HCT116 (cell line): ENCODE measurements around the gene GALNT17. TPM values are rescaled to one million over a fixed set of nuclear protein-coding genes. Genes with fewer than 3 reads are reported as not detected.

Experiments used
- ATAC-seq: fragments of 200-7000 bp; cut with Tn5 transposase; 2 replicates; pipeline ENCODE4 v1.9.1; 2020; ENCODE audit warnings: mild to moderate bottlenecking, moderate library complexity
- BruUV-seq: library from RNA; stranded (reverse); fragments of 400-500 nt; replicated peaks from 2 replicates; lab custom pipeline; 2021; lab: Mats Ljungman, UMichigan
- CTCF ChIA-PET: fragments of 300-600 bp; sonication (Branson Sonifier 250); formaldehyde crosslinking; loops from one replicate; lab custom pipeline; 2021; ENCODE audit warnings: antibody characterized with exemption; lab: Charles Lee
- POLR2A ChIA-PET: fragments of 300-600, 350-600 bp; sonication (Branson Sonifier 250); formaldehyde crosslinking; loops from one replicate; lab custom pipeline; 2021; ENCODE audit warnings: antibody characterized with exemption; lab: Charles Lee
- RAD21 ChIA-PET, 2 experiments: fragments of 300-600 bp; sonication (Branson Sonifier 250); formaldehyde crosslinking; loops; one replicate each; lab custom pipeline; 2023; ENCODE audit warnings: low total read pairs in 2 of 2; ENCODE audit not compliant: uncharacterized antibody in 2 of 2, unreplicated experiment in 2 of 2, low non-redundant PET in 1 of 2; lab: Charles Lee
- DNase-seq: peaks from one replicate; pipeline ENCODE4 v3.0.0-alpha.2; 2010; ENCODE audit warnings: low read depth, low spot score
- H2AFZ ChIP-seq: fragments of 200-600 bp; shearing (Covaris generic), sonication (generic); 2 replicates; pipeline ENCODE4 v1.6.1; 2017; ENCODE audit warnings: low read depth, mixed run types, mixed read lengths, antibody characterized with exemption, low read length; ENCODE audit not compliant: poor library complexity, severe bottlenecking
- H3K27ac ChIP-seq: 2 replicates; pipeline ENCODE4 v1.5.1; 2012; ENCODE audit warnings: low read depth, low read length
- H3K27me3 ChIP-seq: fragments of 200-600 bp; sonication (generic); 2 replicates; pipeline ENCODE4 v1.6.1; 2016; ENCODE audit warnings: mixed run types, low read length, mixed read lengths; ENCODE audit not compliant: insufficient read depth
- H3K36me3 ChIP-seq, 2 experiments: fragments of 200-500 bp in 1 of 2; fragments of 200-600 bp in 1 of 2; sonication (Bioruptor generic) in 1 of 2; sonication (generic) in 1 of 2; 2 replicates each; pipeline versions ENCODE4 v1.5.1 to v1.6.1; 2014 to 2016; ENCODE audit warnings: low read length in 2 of 2, inconsistent platforms in 1 of 2, mixed read lengths in 1 of 2, mixed run types in 1 of 2; ENCODE audit not compliant: insufficient read depth in 2 of 2, control insufficient read depth in 1 of 2
- H3K4me1 ChIP-seq, 2 experiments: fragments of 200-600 bp in 1 of 2; sonication (generic) in 1 of 2; 2 replicates each; pipeline versions ENCODE4 v1.5.1 to v1.6.1; 2012 to 2017; ENCODE audit warnings: low read length in 2 of 2, inconsistent platforms in 1 of 2, mild to moderate bottlenecking in 1 of 2, mixed read lengths in 1 of 2, mixed run types in 1 of 2, moderate library complexity in 1 of 2; ENCODE audit not compliant: insufficient read depth in 2 of 2, control insufficient read depth in 1 of 2
- H3K4me2 ChIP-seq: fragments of 200-600 bp; sonication (generic); 2 replicates; pipeline ENCODE4 v1.6.1; 2017; ENCODE audit warnings: mixed run types, low read length, mixed read lengths
- H3K4me3 ChIP-seq, 2 experiments: fragments of 200-600 bp in 1 of 2; sonication (generic) in 1 of 2; replicated peaks in 1 of 2; 2 replicates each; pipeline ENCODE4 v1.5.1; 2011 to 2016; ENCODE audit warnings: low read length in 2 of 2, control low read depth in 1 of 2, low read depth in 1 of 2, mild to moderate bottlenecking in 1 of 2, mixed read lengths in 1 of 2, mixed run types in 1 of 2
- H3K79me2 ChIP-seq: fragments of 200-600 bp; sonication (generic); 2 replicates; pipeline ENCODE4 v1.6.1; 2017; ENCODE audit warnings: mild to moderate bottlenecking, mixed run types, low read length, moderate library complexity, mixed read lengths; ENCODE audit not compliant: insufficient read depth
- H3K9ac ChIP-seq: fragments of 200-600 bp; sonication (generic); 2 replicates; pipeline ENCODE4 v1.6.1; 2016; ENCODE audit warnings: low read length, mixed read lengths
- H3K9me2 ChIP-seq: fragments of 200-600 bp; sonication (generic), shearing (Covaris generic); 2 replicates; pipeline ENCODE4 v1.6.1; 2017; ENCODE audit warnings: mixed run types, mild to moderate bottlenecking, moderate library complexity; ENCODE audit not compliant: insufficient read depth
- H3K9me3 ChIP-seq, 2 experiments: fragments of 200-500 bp in 1 of 2; fragments of 200-600 bp in 1 of 2; sonication (Bioruptor generic) in 1 of 2; sonication (generic) in 1 of 2; 2 replicates each; pipeline ENCODE4 v1.6.1; 2014 to 2017; ENCODE audit warnings: low read length in 2 of 2, mixed read lengths in 2 of 2, inconsistent platforms in 1 of 2, low read depth in 1 of 2, mild to moderate bottlenecking in 1 of 2, mixed run types in 1 of 2, moderate library complexity in 1 of 2; ENCODE audit not compliant: control insufficient read depth in 1 of 2, insufficient read depth in 1 of 2
- H4K20me1 ChIP-seq: fragments of 200-600 bp; sonication (generic), shearing (Covaris generic); 2 replicates; pipeline ENCODE4 v1.6.1; 2017; ENCODE audit warnings: mixed run types, mild to moderate bottlenecking, moderate library complexity; ENCODE audit not compliant: insufficient read depth
- CEBPB ChIP-seq: IDR thresholded peaks from 2 replicates; pipeline ENCODE4 v1.6.1; 2012; ENCODE audit warnings: low read depth
- EGR1 ChIP-seq: IDR thresholded peaks from 2 replicates; pipeline ENCODE4 v1.6.1; 2012; ENCODE audit warnings: low read depth
- ELF1 ChIP-seq: IDR thresholded peaks from 2 replicates; pipeline ENCODE4 v1.6.1; 2012; ENCODE audit warnings: low read depth, borderline replicate concordance
- EZH2 ChIP-seq: fragments of 200-600 bp; sonication (generic); IDR thresholded peaks from 2 replicates; pipeline ENCODE4 v1.6.1; 2017; ENCODE audit warnings: antibody characterized with exemption, mixed run types
- EZH2phosphoT487 ChIP-seq: fragments of 200-600 bp; IDR thresholded peaks from 2 replicates; pipeline ENCODE4 v1.6.1; 2018; ENCODE audit warnings: antibody characterized with exemption, borderline replicate concordance
- FOSL1 ChIP-seq: IDR thresholded peaks from 2 replicates; pipeline ENCODE4 v1.6.1; 2012; ENCODE audit warnings: low read depth
- JUND ChIP-seq: IDR thresholded peaks from 2 replicates; pipeline ENCODE4 v1.6.1; 2012
- POLR2A ChIP-seq: IDR thresholded peaks from 2 replicates; pipeline ENCODE4 v1.7.0; 2011; ENCODE audit warnings: borderline replicate concordance; ENCODE audit not compliant: insufficient read depth, insufficient read length; ENCODE audit errors: extremely low read depth
- POLR2AphosphoS5 ChIP-seq: IDR thresholded peaks from 2 replicates; pipeline ENCODE4 v1.6.1; 2011; ENCODE audit warnings: mild to moderate bottlenecking, low read depth, low read length, moderate library complexity
- RAD21 ChIP-seq: IDR thresholded peaks from 2 replicates; pipeline ENCODE4 v1.6.1; 2012; ENCODE audit warnings: low read depth, mild to moderate bottlenecking
- SP1 ChIP-seq: IDR thresholded peaks from 2 replicates; pipeline ENCODE4 v1.6.1; 2012; ENCODE audit warnings: low read depth
- SRF ChIP-seq: IDR thresholded peaks from 2 replicates; pipeline ENCODE4 v1.6.1; 2012; ENCODE audit warnings: low read depth
- YY1 ChIP-seq: IDR thresholded peaks from 2 replicates; pipeline ENCODE4 v1.6.1; 2011; ENCODE audit warnings: low read length, low read depth, moderate library complexity, mild to moderate bottlenecking; ENCODE audit not compliant: insufficient replicate concordance; ENCODE audit errors: extremely low read depth
- ZFX ChIP-seq: fragments of 450-650 bp; IDR thresholded peaks from 2 replicates; pipeline ENCODE4 v1.6.1; 2017
- ZNF274 ChIP-seq: fragments of 200-500 bp; sonication (Bioruptor generic); IDR thresholded peaks from 2 replicates; pipeline ENCODE4 v1.6.1; 2014; ENCODE audit warnings: mild to moderate bottlenecking, low read depth, low read length, inconsistent platforms
- intact Hi-C: fragments of 100-400 bp; cut with micrococcal nuclease; formaldehyde crosslinking; loops from 2 replicates; pipeline ENCODE4 v1.10.0; 2022
- total RNA-seq: library from RNA; stranded (reverse); gene quantifications from one replicate; pipeline ENCODE4 v1.2.1, GENCODE V29; 2021; ENCODE audit not compliant: unreplicated experiment
- TF ChIP-seq, protein P1 (sequence below), 3 experiments: fragments of 200-600 bp in 1 of 3; sonication (generic) in 1 of 3; IDR thresholded peaks in 2 of 3; conservative IDR thresholded peaks in 1 of 3; 2 replicates each; pipeline ENCODE4 v1.5.1; 2012 to 2017; ENCODE audit warnings: low read depth in 2 of 3, low read length in 2 of 3, antibody characterized with exemption in 1 of 3, borderline replicate concordance in 1 of 3, control low read depth in 1 of 3, mild to moderate bottlenecking in 1 of 3, mixed read lengths in 1 of 3, mixed run types in 1 of 3, moderate library complexity in 1 of 3; ENCODE audit not compliant: insufficient read depth in 1 of 3
- TF ChIP-seq, protein P2 (sequence below): IDR thresholded peaks from 2 replicates; pipeline ENCODE4 v1.6.1; 2011; ENCODE audit warnings: mild to moderate bottlenecking, low read length, moderate library complexity; ENCODE audit not compliant: insufficient replicate concordance; ENCODE audit errors: extremely low read depth
- TF ChIP-seq, protein P3 (sequence below): IDR thresholded peaks from 2 replicates; pipeline ENCODE4 v1.6.1; 2012; ENCODE audit warnings: low read depth
- TF ChIP-seq, protein P4 (sequence below): IDR thresholded peaks from 2 replicates; pipeline ENCODE4 v1.6.1; 2012
- TF ChIP-seq, protein P5 (sequence below): IDR thresholded peaks from 2 replicates; pipeline ENCODE4 v1.6.1; 2012

The GALNT17 gene
- total RNA-seq, 1 experiment from 2014 or later, result not detected

DNA sequence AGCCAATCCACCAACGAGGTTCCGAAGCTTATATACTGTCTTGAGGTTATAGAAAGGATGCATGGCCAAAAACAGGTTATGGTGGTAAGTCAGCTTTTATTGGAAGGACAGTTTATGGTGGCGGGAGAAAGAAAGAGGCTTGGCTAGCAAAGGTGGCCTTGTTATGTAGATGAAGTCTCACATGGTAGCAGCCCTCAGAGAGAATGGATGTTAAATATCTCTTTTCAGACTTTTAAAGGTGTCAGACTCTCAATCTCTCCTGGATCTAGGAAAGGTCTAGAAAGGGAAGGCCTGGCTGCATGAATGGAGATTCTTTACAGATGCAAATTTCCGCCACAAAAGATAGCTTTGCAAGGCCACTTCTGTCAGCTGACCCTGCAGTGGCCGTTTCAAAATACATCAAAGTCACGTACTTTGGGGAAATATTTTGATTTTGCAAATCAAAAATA is 333.8 kb downstream of the GALNT17 start:
- no peaks in the 10 kb centered on the region for H4K20me1 ChIP-seq
- H3K4me1 ChIP-seq, result no peaks in the 10 kb centered on the region
- H3K9me2 ChIP-seq, result no peaks in the 10 kb centered on the region
- DNase-seq (no peak), ATAC-seq (no peak)
- H3K4me3 ChIP-seq, result no peak overlapping the region
- ChIA-PET CTCF (no interaction called here), RAD21 (no interaction called here), POLR2A (no interaction called here)
- H3K36me3 ChIP-seq, result no peaks in the 10 kb centered on the region
- no peak overlapping the region for H3K9ac ChIP-seq
- intact Hi-C loops, result no loop called here
- no peaks in the 10 kb centered on the region for H3K79me2 ChIP-seq
- H2AFZ ChIP-seq, result no peak overlapping the region
- no peak overlapping the region for H3K4me2 ChIP-seq
- H3K9me3 ChIP-seq, result peaks cover 15 to 32% of the 10 kb centered on the region in 2 experiments; a peak in 2 of 4 replicates
- no peak overlapping the region for H3K27ac ChIP-seq
- no peaks in the 10 kb centered on the region for H3K27me3 ChIP-seq
- TF ChIP-seq ZNF274 (no peak), CEBPB (no peak), ELF1 (no peak), RAD21 (no peak), YY1 (no peak), FOSL1 (no peak), SP1 (no peak), SRF (no peak), EZH2phosphoT487 (no peak), POLR2AphosphoS5 (no peak), POLR2A (no peak), EZH2 (no peak), JUND (no peak), EGR1 (no peak), ZFX (no peak)
- TF ChIP-seq, protein P1, sequence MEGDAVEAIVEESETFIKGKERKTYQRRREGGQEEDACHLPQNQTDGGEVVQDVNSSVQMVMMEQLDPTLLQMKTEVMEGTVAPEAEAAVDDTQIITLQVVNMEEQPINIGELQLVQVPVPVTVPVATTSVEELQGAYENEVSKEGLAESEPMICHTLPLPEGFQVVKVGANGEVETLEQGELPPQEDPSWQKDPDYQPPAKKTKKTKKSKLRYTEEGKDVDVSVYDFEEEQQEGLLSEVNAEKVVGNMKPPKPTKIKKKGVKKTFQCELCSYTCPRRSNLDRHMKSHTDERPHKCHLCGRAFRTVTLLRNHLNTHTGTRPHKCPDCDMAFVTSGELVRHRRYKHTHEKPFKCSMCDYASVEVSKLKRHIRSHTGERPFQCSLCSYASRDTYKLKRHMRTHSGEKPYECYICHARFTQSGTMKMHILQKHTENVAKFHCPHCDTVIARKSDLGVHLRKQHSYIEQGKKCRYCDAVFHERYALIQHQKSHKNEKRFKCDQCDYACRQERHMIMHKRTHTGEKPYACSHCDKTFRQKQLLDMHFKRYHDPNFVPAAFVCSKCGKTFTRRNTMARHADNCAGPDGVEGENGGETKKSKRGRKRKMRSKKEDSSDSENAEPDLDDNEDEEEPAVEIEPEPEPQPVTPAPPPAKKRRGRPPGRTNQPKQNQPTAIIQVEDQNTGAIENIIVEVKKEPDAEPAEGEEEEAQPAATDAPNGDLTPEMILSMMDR (IDR thresholded peaks at IDR 0.05 in 2 of 3, conservative IDR thresholded peaks at IDR 0.05 in 1 of 3; ENCODE audit: borderline replicate concordance in 1 of 3, insufficient read depth in 1 of 3, low read depth in 2 of 3, low read length in 2 of 3), result no peak
- TF ChIP-seq, protein P2, sequence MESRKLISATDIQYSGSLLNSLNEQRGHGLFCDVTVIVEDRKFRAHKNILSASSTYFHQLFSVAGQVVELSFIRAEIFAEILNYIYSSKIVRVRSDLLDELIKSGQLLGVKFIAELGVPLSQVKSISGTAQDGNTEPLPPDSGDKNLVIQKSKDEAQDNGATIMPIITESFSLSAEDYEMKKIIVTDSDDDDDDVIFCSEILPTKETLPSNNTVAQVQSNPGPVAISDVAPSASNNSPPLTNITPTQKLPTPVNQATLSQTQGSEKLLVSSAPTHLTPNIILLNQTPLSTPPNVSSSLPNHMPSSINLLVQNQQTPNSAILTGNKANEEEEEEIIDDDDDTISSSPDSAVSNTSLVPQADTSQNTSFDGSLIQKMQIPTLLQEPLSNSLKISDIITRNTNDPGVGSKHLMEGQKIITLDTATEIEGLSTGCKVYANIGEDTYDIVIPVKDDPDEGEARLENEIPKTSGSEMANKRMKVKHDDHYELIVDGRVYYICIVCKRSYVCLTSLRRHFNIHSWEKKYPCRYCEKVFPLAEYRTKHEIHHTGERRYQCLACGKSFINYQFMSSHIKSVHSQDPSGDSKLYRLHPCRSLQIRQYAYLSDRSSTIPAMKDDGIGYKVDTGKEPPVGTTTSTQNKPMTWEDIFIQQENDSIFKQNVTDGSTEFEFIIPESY, result no peak
- TF ChIP-seq, protein P3, sequence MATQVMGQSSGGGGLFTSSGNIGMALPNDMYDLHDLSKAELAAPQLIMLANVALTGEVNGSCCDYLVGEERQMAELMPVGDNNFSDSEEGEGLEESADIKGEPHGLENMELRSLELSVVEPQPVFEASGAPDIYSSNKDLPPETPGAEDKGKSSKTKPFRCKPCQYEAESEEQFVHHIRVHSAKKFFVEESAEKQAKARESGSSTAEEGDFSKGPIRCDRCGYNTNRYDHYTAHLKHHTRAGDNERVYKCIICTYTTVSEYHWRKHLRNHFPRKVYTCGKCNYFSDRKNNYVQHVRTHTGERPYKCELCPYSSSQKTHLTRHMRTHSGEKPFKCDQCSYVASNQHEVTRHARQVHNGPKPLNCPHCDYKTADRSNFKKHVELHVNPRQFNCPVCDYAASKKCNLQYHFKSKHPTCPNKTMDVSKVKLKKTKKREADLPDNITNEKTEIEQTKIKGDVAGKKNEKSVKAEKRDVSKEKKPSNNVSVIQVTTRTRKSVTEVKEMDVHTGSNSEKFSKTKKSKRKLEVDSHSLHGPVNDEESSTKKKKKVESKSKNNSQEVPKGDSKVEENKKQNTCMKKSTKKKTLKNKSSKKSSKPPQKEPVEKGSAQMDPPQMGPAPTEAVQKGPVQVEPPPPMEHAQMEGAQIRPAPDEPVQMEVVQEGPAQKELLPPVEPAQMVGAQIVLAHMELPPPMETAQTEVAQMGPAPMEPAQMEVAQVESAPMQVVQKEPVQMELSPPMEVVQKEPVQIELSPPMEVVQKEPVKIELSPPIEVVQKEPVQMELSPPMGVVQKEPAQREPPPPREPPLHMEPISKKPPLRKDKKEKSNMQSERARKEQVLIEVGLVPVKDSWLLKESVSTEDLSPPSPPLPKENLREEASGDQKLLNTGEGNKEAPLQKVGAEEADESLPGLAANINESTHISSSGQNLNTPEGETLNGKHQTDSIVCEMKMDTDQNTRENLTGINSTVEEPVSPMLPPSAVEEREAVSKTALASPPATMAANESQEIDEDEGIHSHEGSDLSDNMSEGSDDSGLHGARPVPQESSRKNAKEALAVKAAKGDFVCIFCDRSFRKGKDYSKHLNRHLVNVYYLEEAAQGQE, result no peak
- TF ChIP-seq, protein P4, sequence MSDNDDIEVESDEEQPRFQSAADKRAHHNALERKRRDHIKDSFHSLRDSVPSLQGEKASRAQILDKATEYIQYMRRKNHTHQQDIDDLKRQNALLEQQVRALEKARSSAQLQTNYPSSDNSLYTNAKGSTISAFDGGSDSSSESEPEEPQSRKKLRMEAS, result no peak
- TF ChIP-seq, protein P5, sequence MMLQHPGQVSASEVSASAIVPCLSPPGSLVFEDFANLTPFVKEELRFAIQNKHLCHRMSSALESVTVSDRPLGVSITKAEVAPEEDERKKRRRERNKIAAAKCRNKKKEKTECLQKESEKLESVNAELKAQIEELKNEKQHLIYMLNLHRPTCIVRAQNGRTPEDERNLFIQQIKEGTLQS, result no peak
- no TSS peak for BruUV-seq
